Thyroid gland (tissue), 4 donors: Measurements from ENCODE around the gene CDHR5.

Source experiments
- CTCF ChIP-seq, 6 experiments: fragments of 200-600 bp in 3 of 6; fragments of 450-650 bp in 3 of 6; sonication (generic) in 3 of 6; IDR thresholded peaks; one replicate each; pipeline ENCODE4 v1.5.1; 2016 to 2019; ENCODE audit warnings: antibody characterized with exemption in 6 of 6, mild to moderate bottlenecking in 2 of 6, inconsistent platforms in 1 of 6, moderate library complexity in 1 of 6
- POLR2A ChIP-seq, 2 donors: fragments of 450-650 bp; IDR thresholded peaks; one replicate each; pipeline ENCODE4 v1.6.1; 2017; ENCODE audit warnings: antibody characterized with exemption in 2 of 2, mild to moderate bottlenecking in 2 of 2, moderate library complexity in 1 of 2

GRCh38 chr11:587978-588380 lies 36.8 kb downstream of the CDHR5 start:
- TF ChIP-seq CTCF (IDR thresholded peaks at IDR 0.05) (no peak), POLR2A (IDR thresholded peaks at IDR 0.05) (no peak)
